Lung microvascular endothelial cell (primary cell): Measurements from ENCODE around the gene PRSS38. TPM values are rescaled to one million over a fixed set of nuclear protein-coding genes. Genes with fewer than 3 reads are reported as not detected.

ENCODE experiments used
- DNase-seq, 2 donors: peaks; one replicate each; pipeline versions ENCODE4 v3.0.0 to v3.0.0-alpha.2; 2010; ENCODE audit warnings: low read depth in 2 of 2
- total RNA-seq: library from RNA; depleted of rRNA; stranded (reverse); fragments of >200 nt; gene quantifications from 2 replicates; pipeline ENCODE4 v1.2.1, GENCODE V29; 2014

Gene PRSS38
- total RNA-seq: not detected in 2 replicates

GRCh38 chr1:227815468-227816409 lies at the start of gene PRSS38:
TSS of gene PRSS38 (plus strand) at chr1:227815675. CDS start at chr1:227815717, 42 bp downstream.
- no peak for DNase-seq

GRCh38 chr1:227766015-227766634 lies 49.4 kb upstream of the PRSS38 start:
- no peak for DNase-seq

GRCh38 chr1:227766653-227767277 lies 48.7 kb upstream of the PRSS38 start:
- DNase-seq: no peak

- no peak for DNase-seq
Measured at GRCh38 chr1:227767401-227768124, 47.9 kb upstream of the PRSS38 start.

GRCh38 chr1:227768125-227768439 lies 47.4 kb upstream of the PRSS38 start:
- DNase-seq: no peak

GRCh38 chr1:227768640-227769039 lies 46.8 kb upstream of the PRSS38 start:
- no peak for DNase-seq

- no peak for DNase-seq
Measured at GRCh38 chr1:227769047-227769935, 46.2 kb upstream of the PRSS38 start.

GRCh38 chr1:227769936-227770494 lies 45.5 kb upstream of the PRSS38 start:
- DNase-seq: no peak

- no peak for DNase-seq
Measured at GRCh38 chr1:227770812-227771211, 44.7 kb upstream of the PRSS38 start.

- DNase-seq: no peak
Measured at GRCh38 chr1:227771326-227771725, 44.1 kb upstream of the PRSS38 start.

- DNase-seq: no peak
Measured at GRCh38 chr1:227771771-227772170, 43.7 kb upstream of the PRSS38 start.

- no peak for DNase-seq
Measured at GRCh38 chr1:227773558-227773957, 41.9 kb upstream of the PRSS38 start.

GRCh38 chr1:227774051-227774731 lies 41.3 kb upstream of the PRSS38 start:
- DNase-seq: no peak

GRCh38 chr1:227774821-227775661 lies 40.4 kb upstream of the PRSS38 start:
- no peak for DNase-seq

- DNase-seq: peak in 1 of 2 donors; percentile 33
Measured at GRCh38 chr1:227775841-227776240, 39.6 kb upstream of the PRSS38 start.

- peak in 1 of 2 donors; percentile 86 for DNase-seq
Measured at GRCh38 chr1:227776331-227776771, 39.1 kb upstream of the PRSS38 start.

- no peak for DNase-seq
Measured at GRCh38 chr1:227777156-227777555, 38.3 kb upstream of the PRSS38 start.

- no peak for DNase-seq
Measured at GRCh38 chr1:227777646-227778045, 37.8 kb upstream of the PRSS38 start.
